ENCODE data around the gene TRERF1.

Gene TRERF1

GRCh38 chr6:42428326-42429041 is 23.2 kb downstream of the TRERF1 start:
- Histone ChIP-seq H3K27ac (no peak overlapping the region), H3K4me3 (no peak overlapping the region)
- no peak for DNase-seq

GRCh38 chr6:42427871-42428270 is 23.9 kb downstream of the TRERF1 start:
- intact Hi-C loops (cut with DNase I; ENCODE audit: low total_unique reads) = no loop called here
- Histone ChIP-seq H3K9me3 (no peaks in the 10 kb centered on the region), H3K27me3 (no peaks in the 10 kb centered on the region), H3K4me3 (no peak overlapping the region), H3K4me1 (peaks cover 0 to 8% (median 4%) of the 10 kb centered on the region in 4 donors), H3K27ac (no peak overlapping the region), H3K36me3 (no peaks in the 10 kb centered on the region)
- no peak for TF ChIP-seq CTCF (IDR thresholded peaks at IDR 0.05)
- DNase-seq = no peak

More at GRCh38 chr6:42428326-42429041, 23.2 kb downstream of the TRERF1 start:
- TF ChIP-seq CTCF (IDR thresholded peaks at IDR 0.05) = no peak
- no peaks in the 10 kb centered on the region for H3K27me3 ChIP-seq
- peaks cover 0 to 8% (median 4%) of the 10 kb centered on the region in 4 donors for H3K4me1 ChIP-seq
- no peaks in the 10 kb centered on the region for H3K36me3 ChIP-seq
- intact Hi-C loops (cut with DNase I; ENCODE audit: low total_unique reads) = no loop called here
- peaks cover 0 to 4% (median 0%) of the 10 kb centered on the region in 3 donors for H3K9me3 ChIP-seq

- no peak for TF ChIP-seq CTCF (IDR thresholded peaks at IDR 0.05)
These were observed 25.5 kb downstream of the TRERF1 start for GRCh38 chr6:42426191-42426590.

GRCh38 chr6:42424906-42425474 is 26.7 kb downstream of the TRERF1 start:
- Histone ChIP-seq H3K4me3 (no peak overlapping the region), H3K36me3 (no peaks in the 10 kb centered on the region), H3K9me3 (no peaks in the 10 kb centered on the region), H3K27ac (no peak overlapping the region), H3K4me1 (peaks cover 0 to 8% (median 4%) of the 10 kb centered on the region in 4 donors), H3K27me3 (no peaks in the 10 kb centered on the region)
- no peak for TF ChIP-seq CTCF (IDR thresholded peaks at IDR 0.05)
- intact Hi-C loops (cut with DNase I; ENCODE audit: low total_unique reads) = no loop called here
- no peak for DNase-seq

More at GRCh38 chr6:42426191-42426590, 25.5 kb downstream of the TRERF1 start:
- no peaks in the 10 kb centered on the region for H3K27me3 ChIP-seq
- DNase-seq = no peak
- H3K4me1 ChIP-seq = peaks cover 0 to 8% (median 4%) of the 10 kb centered on the region in 4 donors
- intact Hi-C loops (cut with DNase I; ENCODE audit: low total_unique reads) = no loop called here
- H3K4me3 ChIP-seq = no peak overlapping the region
- no peaks in the 10 kb centered on the region for H3K9me3 ChIP-seq
- no peaks in the 10 kb centered on the region for H3K36me3 ChIP-seq
- H3K27ac ChIP-seq = no peak overlapping the region

- TF ChIP-seq CTCF (IDR thresholded peaks at IDR 0.05) = no peak
- intact Hi-C loops (cut with DNase I; ENCODE audit: low total_unique reads) = no loop called here
- DNase-seq = no peak
These were observed 28.5 kb downstream of the TRERF1 start for GRCh38 chr6:42423244-42423643.

More at GRCh38 chr6:42423244-42423643, 28.5 kb downstream of the TRERF1 start:
- H3K4me3 ChIP-seq = no peak overlapping the region
- no peaks in the 10 kb centered on the region for H3K27me3 ChIP-seq
- peaks cover 0 to 1% (median 0%) of the 10 kb centered on the region in 4 donors for H3K4me1 ChIP-seq
- no peaks in the 10 kb centered on the region for H3K36me3 ChIP-seq
- no peak overlapping the region for H3K27ac ChIP-seq
- no peaks in the 10 kb centered on the region for H3K9me3 ChIP-seq

Measured in tibial artery (tissue), 4 donors.